ENCODE measurements around the gene MUSK.

Gene MUSK

GRCh38 chr9:110650261-110650660 is 18.3 kb upstream of the MUSK start:
- POLR2A ChIA-PET = no interaction called here

GRCh38 chr9:110650991-110651411 is 17.6 kb upstream of the MUSK start:
- ChIA-PET POLR2A (no interaction called here), CTCF (interaction anchor here (1.5 kb wide), 1 partner anchor 17 kb away, joined by 3 read pairs; no protein-coding TSS in a partner anchor)
- no peak overlapping the region for H3K4me3 ChIP-seq (ENCODE audit: low read depth, low read length)
- peak; percentile 95 for DNase-seq (ENCODE audit: low read depth, low spot score)
- no peak for TF ChIP-seq CTCF (IDR thresholded peaks at IDR 0.05; ENCODE audit: insufficient read depth, low read length, missing control alignments)

More at GRCh38 chr9:110650261-110650660, 18.3 kb upstream of the MUSK start:
- H3K4me3 ChIP-seq (ENCODE audit: low read depth, low read length) = no peak overlapping the region
- TF ChIP-seq CTCF (IDR thresholded peaks at IDR 0.05; ENCODE audit: insufficient read depth, low read length, missing control alignments) = no peak
- CTCF ChIA-PET = no interaction called here
- peak; percentile 50 for DNase-seq (ENCODE audit: low read depth, low spot score)

GRCh38 chr9:110655754-110656641 is 12.6 kb upstream of the MUSK start:
- ChIA-PET POLR2A (interaction anchor here (0.6 kb wide), 1 partner anchor 258 kb away, joined by 3 read pairs; no protein-coding TSS in a partner anchor), CTCF (interaction anchor here (0.8 kb wide), 1 partner anchor 18 kb away, joined by 3 read pairs; no protein-coding TSS in a partner anchor)
- TF ChIP-seq CTCF (IDR thresholded peaks at IDR 0.05; ENCODE audit: insufficient read depth, low read length, missing control alignments) = no peak
- no peak overlapping the region for H3K4me3 ChIP-seq (ENCODE audit: low read depth, low read length)
- DNase-seq (ENCODE audit: low read depth, low spot score) = peak; percentile 37

GRCh38 chr9:110659891-110660541 is 8.6 kb upstream of the MUSK start:
- ChIA-PET CTCF (interaction anchor here (1.3 kb wide), 1 partner anchor 634 kb away, joined by 3 read pairs; no protein-coding TSS in a partner anchor), POLR2A (no interaction called here)
- TF ChIP-seq CTCF (IDR thresholded peaks at IDR 0.05; ENCODE audit: insufficient read depth, low read length, missing control alignments) = no peak
- no peak overlapping the region for H3K4me3 ChIP-seq (ENCODE audit: low read depth, low read length)
- no peak for DNase-seq (ENCODE audit: low read depth, low spot score)

- POLR2A ChIA-PET = no interaction called here
- TF ChIP-seq CTCF (IDR thresholded peaks at IDR 0.05; ENCODE audit: insufficient read depth, low read length, missing control alignments) = no peak
- no peak for DNase-seq (ENCODE audit: low read depth, low spot score)
Measured at GRCh38 chr9:110669433-110669832, 842 bp downstream of the MUSK start.

GRCh38 chr9:110671849-110672248 is 3.3 kb downstream of the MUSK start:
- DNase-seq (ENCODE audit: low read depth, low spot score) = no peak
- no peak for TF ChIP-seq CTCF (IDR thresholded peaks at IDR 0.05; ENCODE audit: insufficient read depth, low read length, missing control alignments)
- H3K4me3 ChIP-seq (ENCODE audit: low read depth, low read length) = no peak overlapping the region
- CTCF ChIA-PET = no interaction called here
- POLR2A ChIA-PET = no interaction called here

More at GRCh38 chr9:110669433-110669832, 842 bp downstream of the MUSK start:
- CTCF ChIA-PET = no interaction called here
- H3K4me3 ChIP-seq (ENCODE audit: low read depth, low read length) = no peak overlapping the region

All from AG04449 (cell line).